Activated naive CD8-positive, alpha-beta T cell (primary cell): Measurements from ENCODE around the gene GALNT2.

Source experiments
- H3K27ac Mint-ChIP-seq: one replicate; pipeline ENCODE4 v1.8.0; 2021; ENCODE audit warnings: mixed read lengths
- H3K27me3 Mint-ChIP-seq: one replicate; pipeline ENCODE4 v1.8.0; 2021; ENCODE audit warnings: mixed read lengths
- H3K36me3 Mint-ChIP-seq: one replicate; pipeline ENCODE4 v1.8.0; 2021; ENCODE audit warnings: mixed read lengths
- H3K4me1 Mint-ChIP-seq: one replicate; pipeline ENCODE4 v1.8.0; 2021; ENCODE audit warnings: low read depth, mixed read lengths
- H3K4me3 Mint-ChIP-seq: one replicate; pipeline ENCODE4 v1.8.0; 2021; ENCODE audit warnings: mild to moderate bottlenecking, mixed read lengths
- H3K9me3 Mint-ChIP-seq: one replicate; pipeline ENCODE4 v1.8.0; 2021; ENCODE audit warnings: low read depth, mixed read lengths

Gene GALNT2

GRCh38 chr1:230043081-230043480 is 24.0 kb upstream of the GALNT2 start:
- Mint-ChIP-seq H3K27me3 (peaks cover 6% of the 10 kb centered on the region), H3K27ac (no peak overlapping the region), H3K9me3 (no peaks in the 10 kb centered on the region), H3K4me1 (no peaks in the 10 kb centered on the region), H3K36me3 (no peaks in the 10 kb centered on the region), H3K4me3 (no peak overlapping the region)

- no peak overlapping the region for H3K4me3 Mint-ChIP-seq
- H3K9me3 Mint-ChIP-seq: no peaks in the 10 kb centered on the region
- H3K4me1 Mint-ChIP-seq: no peaks in the 10 kb centered on the region
- no peaks in the 10 kb centered on the region for H3K36me3 Mint-ChIP-seq
- peaks cover 7% of the 10 kb centered on the region for H3K27me3 Mint-ChIP-seq
- H3K27ac Mint-ChIP-seq: no peak overlapping the region
Measured at GRCh38 chr1:230044729-230045128, 22.3 kb upstream of the GALNT2 start.

- no peak overlapping the region for H3K4me3 Mint-ChIP-seq
- H3K27me3 Mint-ChIP-seq: peaks cover 7% of the 10 kb centered on the region
- H3K4me1 Mint-ChIP-seq: peaks cover 7% of the 10 kb centered on the region
- H3K9me3 Mint-ChIP-seq: no peaks in the 10 kb centered on the region
- no peaks in the 10 kb centered on the region for H3K36me3 Mint-ChIP-seq
- no peak overlapping the region for H3K27ac Mint-ChIP-seq
Measured at GRCh38 chr1:230047114-230047865, 19.7 kb upstream of the GALNT2 start.

GRCh38 chr1:230048322-230048721 is 18.7 kb upstream of the GALNT2 start:
- Mint-ChIP-seq H3K9me3 (no peaks in the 10 kb centered on the region), H3K36me3 (no peaks in the 10 kb centered on the region), H3K4me1 (peaks cover 7% of the 10 kb centered on the region), H3K27ac (no peak overlapping the region), H3K27me3 (peaks cover 5% of the 10 kb centered on the region), H3K4me3 (no peak overlapping the region)

- Mint-ChIP-seq H3K36me3 (no peaks in the 10 kb centered on the region), H3K9me3 (no peaks in the 10 kb centered on the region), H3K27ac (no peak overlapping the region)
Measured at GRCh38 chr1:230048922-230049321, 18.1 kb upstream of the GALNT2 start.

GRCh38 chr1:230049731-230050130 is 17.3 kb upstream of the GALNT2 start:
- Mint-ChIP-seq H3K36me3 (no peaks in the 10 kb centered on the region), H3K9me3 (no peaks in the 10 kb centered on the region), H3K27ac (no peak overlapping the region), H3K4me1 (peaks cover 7% of the 10 kb centered on the region), H3K4me3 (no peak overlapping the region), H3K27me3 (peaks cover 2% of the 10 kb centered on the region)

More at GRCh38 chr1:230048922-230049321, 18.1 kb upstream of the GALNT2 start:
- H3K4me1 Mint-ChIP-seq: peaks cover 7% of the 10 kb centered on the region
- H3K4me3 Mint-ChIP-seq: no peak overlapping the region
- peaks cover 2% of the 10 kb centered on the region for H3K27me3 Mint-ChIP-seq

GRCh38 chr1:230050973-230051735 is 15.9 kb upstream of the GALNT2 start:
- H3K9me3 Mint-ChIP-seq: no peaks in the 10 kb centered on the region
- H3K36me3 Mint-ChIP-seq: no peaks in the 10 kb centered on the region
- H3K4me1 Mint-ChIP-seq: peaks cover 7% of the 10 kb centered on the region
- no peak overlapping the region for H3K4me3 Mint-ChIP-seq
- H3K27ac Mint-ChIP-seq: no peak overlapping the region
- H3K27me3 Mint-ChIP-seq: peaks cover 2% of the 10 kb centered on the region

GRCh38 chr1:230052018-230052417 is 15.0 kb upstream of the GALNT2 start:
- Mint-ChIP-seq H3K27me3 (peaks cover 2% of the 10 kb centered on the region), H3K9me3 (no peaks in the 10 kb centered on the region), H3K4me3 (no peak overlapping the region), H3K4me1 (peaks cover 7% of the 10 kb centered on the region), H3K27ac (no peak overlapping the region), H3K36me3 (no peaks in the 10 kb centered on the region)

- Mint-ChIP-seq H3K9me3 (no peaks in the 10 kb centered on the region), H3K4me3 (no peak overlapping the region), H3K27ac (no peak overlapping the region), H3K27me3 (peaks cover 2% of the 10 kb centered on the region), H3K36me3 (no peaks in the 10 kb centered on the region), H3K4me1 (peaks cover 7% of the 10 kb centered on the region)
Measured at GRCh38 chr1:230052665-230053064, 14.4 kb upstream of the GALNT2 start.

- Mint-ChIP-seq H3K36me3 (no peaks in the 10 kb centered on the region), H3K27ac (no peak overlapping the region), H3K4me1 (peaks cover 7% of the 10 kb centered on the region), H3K27me3 (no peaks in the 10 kb centered on the region), H3K4me3 (no peak overlapping the region), H3K9me3 (no peaks in the 10 kb centered on the region)
Measured at GRCh38 chr1:230054092-230054749, 12.8 kb upstream of the GALNT2 start.

- no peaks in the 10 kb centered on the region for H3K9me3 Mint-ChIP-seq
- peaks cover 3% of the 10 kb centered on the region for H3K4me1 Mint-ChIP-seq
- H3K27ac Mint-ChIP-seq: no peak overlapping the region
- H3K4me3 Mint-ChIP-seq: no peak overlapping the region
- no peaks in the 10 kb centered on the region for H3K27me3 Mint-ChIP-seq
- H3K36me3 Mint-ChIP-seq: no peaks in the 10 kb centered on the region
Measured at GRCh38 chr1:230056098-230056497, 10.9 kb upstream of the GALNT2 start.

- no peaks in the 10 kb centered on the region for H3K4me1 Mint-ChIP-seq
- no peaks in the 10 kb centered on the region for H3K9me3 Mint-ChIP-seq
- H3K27me3 Mint-ChIP-seq: no peaks in the 10 kb centered on the region
- no peak overlapping the region for H3K27ac Mint-ChIP-seq
- H3K4me3 Mint-ChIP-seq: no peak overlapping the region
- H3K36me3 Mint-ChIP-seq: no peaks in the 10 kb centered on the region
Measured at GRCh38 chr1:230057100-230057499, 9.9 kb upstream of the GALNT2 start.

GRCh38 chr1:230057681-230058565 is 9.1 kb upstream of the GALNT2 start:
- H3K27me3 Mint-ChIP-seq: no peaks in the 10 kb centered on the region
- H3K36me3 Mint-ChIP-seq: no peaks in the 10 kb centered on the region
- no peak overlapping the region for H3K4me3 Mint-ChIP-seq
- no peaks in the 10 kb centered on the region for H3K4me1 Mint-ChIP-seq
- peaks cover 5% of the 10 kb centered on the region for H3K9me3 Mint-ChIP-seq
- no peak overlapping the region for H3K27ac Mint-ChIP-seq

- no peaks in the 10 kb centered on the region for H3K36me3 Mint-ChIP-seq
- no peak overlapping the region for H3K27ac Mint-ChIP-seq
- no peaks in the 10 kb centered on the region for H3K27me3 Mint-ChIP-seq
- H3K9me3 Mint-ChIP-seq: peaks cover 5% of the 10 kb centered on the region
- no peak overlapping the region for H3K4me3 Mint-ChIP-seq
- no peaks in the 10 kb centered on the region for H3K4me1 Mint-ChIP-seq
Measured at GRCh38 chr1:230058626-230059025, 8.4 kb upstream of the GALNT2 start.
